HepG2 (cell line): Measurements from ENCODE around the gene PEX11A. TPM values are rescaled to one million over a fixed set of nuclear protein-coding genes. Genes with fewer than 3 reads are reported as not detected.

ENCODE experiments used
- BCL6 ChIP-seq: IDR thresholded peaks from 2 replicates; pipeline ENCODE4 v1.6.1; 2016; ENCODE audit warnings: missing genetic modification reagents, missing compliant biosample characterization
- CREM ChIP-seq, 2 experiments: sonication (generic) in 1 of 2; formaldehyde crosslinking in 1 of 2; IDR thresholded peaks; 2 replicates each; pipeline versions ENCODE4 v1.4.0 to v1.6.1; 2016 to 2020; ENCODE audit warnings: antibody characterized with exemption in 1 of 2, mild to moderate bottlenecking in 1 of 2, missing genetic modification reagents in 1 of 2
- FOXP1 ChIP-seq, 2 experiments: fragments of 450-650 bp in 1 of 2; IDR thresholded peaks; 2 replicates each; pipeline ENCODE4 v1.6.1; 2017 to 2018; ENCODE audit warnings: antibody characterized with exemption in 1 of 2
- HMGA1 ChIP-seq: sonication (generic); formaldehyde crosslinking; conservative IDR thresholded peaks from 2 replicates; pipeline ENCODE4 v1.4.0; 2020; ENCODE audit warnings: missing genetic modification reagents
- HNRNPLL ChIP-seq: fragments of 200-400 bp; formaldehyde crosslinking; IDR thresholded peaks from 2 replicates; pipeline ENCODE4 v1.6.1; 2017; ENCODE audit warnings: mild to moderate bottlenecking, low read depth, low read length; ENCODE audit not compliant: poor library complexity, severe bottlenecking
- KLF6 ChIP-seq: IDR thresholded peaks from 2 replicates; pipeline ENCODE4 v1.8.0; 2016; ENCODE audit warnings: missing biosample characterization, missing genetic modification reagents
- KMT2B ChIP-seq: IDR thresholded peaks from 2 replicates; pipeline ENCODE4 v1.6.1; 2016; ENCODE audit warnings: missing genetic modification reagents, missing compliant biosample characterization
- MAFF ChIP-seq: IDR thresholded peaks from 2 replicates; pipeline ENCODE4 v1.6.1; 2011; ENCODE audit warnings: low read depth, low read length, improper control_type of control experiment
- NFATC3 ChIP-seq: sonication (generic); formaldehyde crosslinking; IDR thresholded peaks from 2 replicates; pipeline ENCODE4 v1.5.1; 2020; ENCODE audit warnings: mild to moderate bottlenecking, missing genetic modification reagents
- NR2F2 ChIP-seq: IDR thresholded peaks from 2 replicates; pipeline ENCODE4 v1.6.1; 2012; ENCODE audit warnings: low read depth, inconsistent platforms, borderline replicate concordance
- PHB2 ChIP-seq: fragments of 450-650 bp; IDR thresholded peaks from 2 replicates; pipeline ENCODE4 v1.6.1; 2018; ENCODE audit not compliant: partially characterized antibody
- PTBP1 ChIP-seq: fragments of 200-400 bp; formaldehyde crosslinking; IDR thresholded peaks from 2 replicates; pipeline ENCODE4 v1.6.1; 2018; ENCODE audit warnings: low read length, low read depth; ENCODE audit not compliant: poor library complexity, severe bottlenecking
- SIX4 ChIP-seq: sonication (generic); formaldehyde crosslinking; IDR thresholded peaks from 2 replicates; pipeline ENCODE4 v1.4.0; 2020; ENCODE audit warnings: missing genetic modification reagents
- ZFP36L1 ChIP-seq: sonication (generic); formaldehyde crosslinking; IDR thresholded peaks from 2 replicates; pipeline ENCODE4 v1.8.0; 2022; ENCODE audit warnings: mild to moderate bottlenecking, missing genetic modification reagents, moderate library complexity
- ZNF251 ChIP-seq: sonication (generic); formaldehyde crosslinking; IDR thresholded peaks from 2 replicates; pipeline ENCODE4 v1.9.0; 2021; ENCODE audit warnings: mild to moderate bottlenecking, missing genetic modification reagents
- ZNF451 ChIP-seq: sonication (generic); formaldehyde crosslinking; IDR thresholded peaks from 2 replicates; pipeline ENCODE4 v1.5.0; 2020; ENCODE audit warnings: mild to moderate bottlenecking, missing genetic modification reagents
- ZNF557 ChIP-seq: sonication (generic); formaldehyde crosslinking; IDR thresholded peaks from 2 replicates; pipeline ENCODE4 v1.4.0; 2020; ENCODE audit warnings: missing genetic modification reagents
- ZNF570 ChIP-seq: sonication (generic); formaldehyde crosslinking; IDR thresholded peaks from 2 replicates; pipeline ENCODE4 v1.4.0; 2020; ENCODE audit warnings: mild to moderate bottlenecking, missing genetic modification reagents, borderline replicate concordance
- ZNF660 ChIP-seq: sonication (generic); formaldehyde crosslinking; IDR thresholded peaks from 2 replicates; pipeline ENCODE4 v1.5.1; 2020; ENCODE audit warnings: mild to moderate bottlenecking, low read depth, missing genetic modification reagents, borderline replicate concordance
- ZNF703 ChIP-seq: sonication (generic); formaldehyde crosslinking; IDR thresholded peaks from 2 replicates; pipeline ENCODE4 v1.5.1; 2020; ENCODE audit warnings: missing genetic modification reagents, mild to moderate bottlenecking, moderate library complexity, borderline replicate concordance
- polyA plus RNA-seq, 8 experiments: library from polyadenylated mRNA; depleted of rRNA in 3 of 8; stranded (reverse) in 7 of 8; unstranded in 1 of 8; fragments of >200 nt; fragmentation: Illumina TruSeq in 4 of 8; extraction: Trizol in 4 of 8; gene quantifications; 2 replicates each; pipeline versions ENCODE4 v1.2.1 to v1.2.3, GENCODE V29; 2011 to 2016; ENCODE audit warnings: low read depth in 4 of 8, missing spikeins in 1 of 8, mixed read lengths in 1 of 8; ENCODE audit not compliant: insufficient read depth in 1 of 8
- total RNA-seq, 5 experiments: library from RNA; depleted of rRNA; stranded (reverse); fragments of >200 nt; fragmentation: Illumina TruSeq; extraction: Trizol; gene quantifications; 2 replicates each; pipeline ENCODE4 v1.2.3, GENCODE V29; 2016; ENCODE audit warnings: low read depth in 1 of 5
- TF ChIP-seq, protein P1 (sequence below): IDR thresholded peaks from 2 replicates; pipeline ENCODE4 v1.6.1; 2012; ENCODE audit warnings: low read length, improper control_type of control experiment
- TF ChIP-seq, protein P2 (sequence below): sonication (generic); formaldehyde crosslinking; IDR thresholded peaks from 2 replicates; pipeline ENCODE4 v1.5.0; 2020; ENCODE audit warnings: mild to moderate bottlenecking, missing genetic modification reagents
- TF ChIP-seq, protein P3 (sequence below): sonication (generic); formaldehyde crosslinking; IDR thresholded peaks from 2 replicates; pipeline ENCODE4 v1.4.0; 2020; ENCODE audit warnings: missing genetic modification reagents

Gene PEX11A
- total and polyA plus RNA-seq, 2 of the 13 experiments (the other 11 are each of a cell fraction or from before 2014, with no cell fraction given), result 9.9 to 15.1 TPM

DNA sequence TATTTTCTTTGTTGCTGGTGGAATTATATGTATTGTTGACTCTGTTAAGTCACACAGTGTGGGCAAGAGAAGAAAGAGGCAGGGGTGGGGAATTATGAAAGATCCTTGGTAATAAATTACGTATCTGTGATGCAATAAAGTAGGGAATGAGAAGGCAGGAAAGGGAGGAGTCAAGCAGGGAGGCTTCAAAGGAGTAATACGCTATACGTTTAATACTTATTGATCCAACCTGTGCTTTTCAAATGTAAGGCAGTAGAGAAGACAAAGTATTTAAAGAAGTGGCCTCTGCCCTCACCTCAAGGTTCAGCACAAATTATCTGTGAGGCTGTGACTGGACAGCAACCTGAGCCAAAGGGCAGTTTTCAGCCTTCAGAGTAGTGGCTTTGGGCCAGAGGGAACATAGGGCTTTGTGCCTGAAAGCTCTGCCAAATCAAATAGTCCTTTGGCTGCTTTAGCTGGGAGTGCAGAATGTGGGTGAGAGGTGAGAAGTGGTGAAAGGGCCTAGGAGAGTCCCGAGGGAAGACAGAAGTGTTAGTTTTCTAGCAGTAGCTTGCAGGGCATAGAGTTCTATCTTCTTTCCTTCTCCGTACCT is 10.2 kb downstream of the PEX11A start (continued):
- TF ChIP-seq, protein P1, sequence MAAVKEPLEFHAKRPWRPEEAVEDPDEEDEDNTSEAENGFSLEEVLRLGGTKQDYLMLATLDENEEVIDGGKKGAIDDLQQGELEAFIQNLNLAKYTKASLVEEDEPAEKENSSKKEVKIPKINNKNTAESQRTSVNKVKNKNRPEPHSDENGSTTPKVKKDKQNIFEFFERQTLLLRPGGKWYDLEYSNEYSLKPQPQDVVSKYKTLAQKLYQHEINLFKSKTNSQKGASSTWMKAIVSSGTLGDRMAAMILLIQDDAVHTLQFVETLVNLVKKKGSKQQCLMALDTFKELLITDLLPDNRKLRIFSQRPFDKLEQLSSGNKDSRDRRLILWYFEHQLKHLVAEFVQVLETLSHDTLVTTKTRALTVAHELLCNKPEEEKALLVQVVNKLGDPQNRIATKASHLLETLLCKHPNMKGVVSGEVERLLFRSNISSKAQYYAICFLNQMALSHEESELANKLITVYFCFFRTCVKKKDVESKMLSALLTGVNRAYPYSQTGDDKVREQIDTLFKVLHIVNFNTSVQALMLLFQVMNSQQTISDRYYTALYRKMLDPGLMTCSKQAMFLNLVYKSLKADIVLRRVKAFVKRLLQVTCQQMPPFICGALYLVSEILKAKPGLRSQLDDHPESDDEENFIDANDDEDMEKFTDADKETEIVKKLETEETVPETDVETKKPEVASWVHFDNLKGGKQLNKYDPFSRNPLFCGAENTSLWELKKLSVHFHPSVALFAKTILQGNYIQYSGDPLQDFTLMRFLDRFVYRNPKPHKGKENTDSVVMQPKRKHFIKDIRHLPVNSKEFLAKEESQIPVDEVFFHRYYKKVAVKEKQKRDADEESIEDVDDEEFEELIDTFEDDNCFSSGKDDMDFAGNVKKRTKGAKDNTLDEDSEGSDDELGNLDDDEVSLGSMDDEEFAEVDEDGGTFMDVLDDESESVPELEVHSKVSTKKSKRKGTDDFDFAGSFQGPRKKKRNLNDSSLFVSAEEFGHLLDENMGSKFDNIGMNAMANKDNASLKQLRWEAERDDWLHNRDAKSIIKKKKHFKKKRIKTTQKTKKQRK, result no peak
- TF ChIP-seq NR2F2 (peak; percentile 65; the same call in 1 of the 2 replicates), ZNF251 (CRISPR knock-in tag) (no peak), ZNF660 (CRISPR knock-in tag) (no peak), SIX4 (0 out of 2 replicates have a peak, but pooled peaks have one; percentile 47), ZNF451 (CRISPR knock-in tag) (no peak), HNRNPLL (no peak), ZNF557 (CRISPR knock-in tag) (no peak), NFATC3 (CRISPR knock-in tag) (no peak), FOXP1 (IDR thresholded peaks at IDR 0.05) (no peak), FOXP1 (CRISPR knock-in tag; IDR thresholded peaks at IDR 0.05) (peak; percentile 42; the same call in 1 of the 2 replicates), ZNF570 (CRISPR knock-in tag) (no peak), KLF6 (CRISPR knock-in tag) (no peak), KMT2B (CRISPR knock-in tag) (no peak), ZNF703 (no peak), HMGA1 (CRISPR knock-in tag) (no peak), MAFF (no peak), PHB2 (no peak), PTBP1 (no peak), CREM (IDR thresholded peaks at IDR 0.05) (peak; percentile 77; the same call in 1 of the 2 replicates), CREM (CRISPR knock-in tag; IDR thresholded peaks at IDR 0.05) (no peak), ZFP36L1 (CRISPR knock-in tag) (no peak), BCL6 (CRISPR knock-in tag) (peak; percentile 52; the same call in 1 of the 2 replicates)
- TF ChIP-seq, protein P2, sequence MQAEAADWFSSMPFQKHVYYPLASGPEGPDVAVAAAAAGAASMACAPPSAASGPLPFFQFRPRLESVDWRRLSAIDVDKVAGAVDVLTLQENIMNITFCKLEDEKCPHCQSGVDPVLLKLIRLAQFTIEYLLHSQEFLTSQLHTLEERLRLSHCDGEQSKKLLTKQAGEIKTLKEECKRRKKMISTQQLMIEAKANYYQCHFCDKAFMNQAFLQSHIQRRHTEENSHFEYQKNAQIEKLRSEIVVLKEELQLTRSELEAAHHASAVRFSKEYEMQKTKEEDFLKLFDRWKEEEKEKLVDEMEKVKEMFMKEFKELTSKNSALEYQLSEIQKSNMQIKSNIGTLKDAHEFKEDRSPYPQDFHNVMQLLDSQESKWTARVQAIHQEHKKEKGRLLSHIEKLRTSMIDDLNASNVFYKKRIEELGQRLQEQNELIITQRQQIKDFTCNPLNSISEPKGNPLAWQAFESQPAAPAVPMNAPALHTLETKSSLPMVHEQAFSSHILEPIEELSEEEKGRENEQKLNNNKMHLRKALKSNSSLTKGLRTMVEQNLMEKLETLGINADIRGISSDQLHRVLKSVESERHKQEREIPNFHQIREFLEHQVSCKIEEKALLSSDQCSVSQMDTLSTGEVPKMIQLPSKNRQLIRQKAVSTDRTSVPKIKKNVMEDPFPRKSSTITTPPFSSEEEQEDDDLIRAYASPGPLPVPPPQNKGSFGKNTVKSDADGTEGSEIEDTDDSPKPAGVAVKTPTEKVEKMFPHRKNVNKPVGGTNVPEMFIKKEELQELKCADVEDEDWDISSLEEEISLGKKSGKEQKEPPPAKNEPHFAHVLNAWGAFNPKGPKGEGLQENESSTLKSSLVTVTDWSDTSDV (CRISPR knock-in tag), result no peak
- TF ChIP-seq, protein P3, sequence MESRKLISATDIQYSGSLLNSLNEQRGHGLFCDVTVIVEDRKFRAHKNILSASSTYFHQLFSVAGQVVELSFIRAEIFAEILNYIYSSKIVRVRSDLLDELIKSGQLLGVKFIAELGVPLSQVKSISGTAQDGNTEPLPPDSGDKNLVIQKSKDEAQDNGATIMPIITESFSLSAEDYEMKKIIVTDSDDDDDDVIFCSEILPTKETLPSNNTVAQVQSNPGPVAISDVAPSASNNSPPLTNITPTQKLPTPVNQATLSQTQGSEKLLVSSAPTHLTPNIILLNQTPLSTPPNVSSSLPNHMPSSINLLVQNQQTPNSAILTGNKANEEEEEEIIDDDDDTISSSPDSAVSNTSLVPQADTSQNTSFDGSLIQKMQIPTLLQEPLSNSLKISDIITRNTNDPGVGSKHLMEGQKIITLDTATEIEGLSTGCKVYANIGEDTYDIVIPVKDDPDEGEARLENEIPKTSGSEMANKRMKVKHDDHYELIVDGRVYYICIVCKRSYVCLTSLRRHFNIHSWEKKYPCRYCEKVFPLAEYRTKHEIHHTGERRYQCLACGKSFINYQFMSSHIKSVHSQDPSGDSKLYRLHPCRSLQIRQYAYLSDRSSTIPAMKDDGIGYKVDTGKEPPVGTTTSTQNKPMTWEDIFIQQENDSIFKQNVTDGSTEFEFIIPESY (CRISPR knock-in tag), result no peak
